HL-60 (cell line): Measurements from ENCODE around the gene DDX17.

Experiments
- CTCF ChIP-seq: IDR thresholded peaks from one replicate; pipeline ENCODE4 v1.5.1; 2011; ENCODE audit warnings: low read length, control low read depth, inconsistent platforms; ENCODE audit not compliant: insufficient read depth
- REST ChIP-seq: IDR thresholded peaks from 2 replicates; pipeline ENCODE4 v1.6.1; 2012; ENCODE audit warnings: low read depth; ENCODE audit not compliant: insufficient replicate concordance

GRCh38 chr22:38554281-38554680 is 48.2 kb upstream of the DDX17 start:
- no peak for TF ChIP-seq REST
- TF ChIP-seq CTCF, result no peak
